Right lobe of liver (tissue), 4 donors: ENCODE results near the gene TNRC6C.

ENCODE experiments used
- CTCF ChIP-seq, 4 donors: fragments of 200-600 bp in 3 of 4; fragments of 450-650 bp in 1 of 4; IDR thresholded peaks; one replicate each; pipeline versions ENCODE4 v1.5.1 to v1.8.0; 2016 to 2022; ENCODE audit warnings: antibody characterized with exemption in 4 of 4, mild to moderate bottlenecking in 2 of 4
- POLR2A ChIP-seq: fragments of 450-650 bp; IDR thresholded peaks from one replicate; pipeline ENCODE4 v1.6.1; 2017; ENCODE audit warnings: antibody characterized with exemption, mild to moderate bottlenecking
- donor health status: DM: no; HTN: no; CAD: no.
- donor health status: DM: no; HTN: no; CAD: no.
- donor health status: DM: no; HTN: yes; CAD: no.

GRCh38 chr17:77935121-77935571 lies 23.4 kb upstream of the TNRC6C start:
- no peak for TF ChIP-seq CTCF (IDR thresholded peaks at IDR 0.05)
- no peak for TF ChIP-seq POLR2A
